Adipose tissue (tissue), 3 donors: Measurements from ENCODE around the gene PCK2. TPM values are rescaled to one million over a fixed set of nuclear protein-coding genes. Genes with fewer than 3 reads are reported as not detected.

Experiments used
- H3K27ac ChIP-seq: one replicate; pipeline ENCODE4 v1.5.1; 2013; ENCODE audit warnings: low read depth, low read length
- WGBS, 3 donors: extraction: QIAGEN DNeasy Blood & Tissue Kit; methylation state at CpG; one replicate each; pipeline ENCODE4 v1.1.7; 2013; 5-methylcytosine and 5-hydroxymethylcytosine counted together
- polyA plus RNA-seq, 3 donors: library from polyadenylated mRNA; stranded (reverse); fragments of 200-250 nt; gene quantifications; one replicate each; pipeline ENCODE4 v1.2.3, GENCODE V29; 2013
- donor health status: healthy with polysubstance abuse.
- donor health status: Bipolar disorder and iron deficiency.
- donor health status: healthy.

The PCK2 gene
- polyA plus RNA-seq, 3 donors = 22.0 to 75.5 (median 29.5) TPM

GRCh38 chr14:24059841-24060388 is 34.2 kb upstream of the PCK2 start:
- 95 to 96% (median 96%) methylated on average over 16 of the region's 16 CpGs for WGBS, 3 donors
- no peak overlapping the region for H3K27ac ChIP-seq

- 90 to 93% (median 92%) methylated on average over 10 of the region's 10 CpGs for WGBS, 3 donors
- no peak overlapping the region for H3K27ac ChIP-seq
Measured at GRCh38 chr14:24060443-24060842, 33.7 kb upstream of the PCK2 start.

- WGBS, 3 donors = 82 to 97% (median 93%) methylated on average over 7 of the region's 7 CpGs
- H3K27ac ChIP-seq = no peak overlapping the region
Measured at GRCh38 chr14:24060984-24061913, 32.9 kb upstream of the PCK2 start.

GRCh38 chr14:24062216-24062980 is 31.7 kb upstream of the PCK2 start:
- WGBS, 3 donors = 70 to 94% (median 90%) methylated on average over 14 of the region's 14 CpGs
- no peak overlapping the region for H3K27ac ChIP-seq

- WGBS, 3 donors = 67 to 84% (median 76%) methylated on average over 4 of the region's 4 CpGs
- no peak overlapping the region for H3K27ac ChIP-seq
Measured at GRCh38 chr14:24063263-24063836, 30.8 kb upstream of the PCK2 start.

GRCh38 chr14:24064091-24064795 is 29.9 kb upstream of the PCK2 start:
- 77 to 87% (median 79%) methylated on average over 7 of the region's 7 CpGs for WGBS, 3 donors
- no peak overlapping the region for H3K27ac ChIP-seq

GRCh38 chr14:24064856-24065255 is 29.3 kb upstream of the PCK2 start:
- no peak overlapping the region for H3K27ac ChIP-seq
- 81 to 95% (median 89%) methylated on average over 9 to 15 of the region's 15 CpGs for WGBS, 3 donors

GRCh38 chr14:24065408-24065807 is 28.7 kb upstream of the PCK2 start:
- no peak overlapping the region for H3K27ac ChIP-seq
- WGBS, 3 donors = 64 to 75% (median 70%) methylated on average over 8 of the region's 8 CpGs

GRCh38 chr14:24066496-24067132 is 27.5 kb upstream of the PCK2 start:
- H3K27ac ChIP-seq = no peak overlapping the region
- 89 to 90% (median 90%) methylated on average over 8 of the region's 8 CpGs for WGBS, 3 donors

GRCh38 chr14:24067133-24068082 is 26.7 kb upstream of the PCK2 start:
- H3K27ac ChIP-seq = no peak overlapping the region
- 92 to 94% (median 93%) methylated on average over 12 of the region's 12 CpGs for WGBS, 3 donors

GRCh38 chr14:24068711-24069410 is 25.2 kb upstream of the PCK2 start:
- WGBS, 3 donors = 85 to 95% (median 92%) methylated on average over 10 of the region's 10 CpGs
- H3K27ac ChIP-seq = no peak overlapping the region

- H3K27ac ChIP-seq = no peak overlapping the region
- 81 to 91% (median 82%) methylated on average over 5 to 6 of the region's 6 CpGs for WGBS, 3 donors
Measured at GRCh38 chr14:24069411-24069735, 24.7 kb upstream of the PCK2 start.

GRCh38 chr14:24070285-24071143 is 23.6 kb upstream of the PCK2 start:
- no peak overlapping the region for H3K27ac ChIP-seq
- 72 to 88% (median 74%) methylated on average over 10 of the region's 10 CpGs for WGBS, 3 donors

- H3K27ac ChIP-seq = no peak within 1 kb of the TSS
- 49 to 71% (median 52%) methylated on average over 14 to 19 of the region's 19 CpGs for WGBS, 3 donors
Measured at GRCh38 chr14:24071144-24071697, 22.9 kb upstream of the PCK2 start, which contains the start of gene CPNE6. CPNE6 (plus strand) TSS chr14:24071562; CDS start chr14:24072937, 1,375 bp downstream.

- H3K27ac ChIP-seq = no peak overlapping the region
- WGBS, 3 donors = 60 to 70% (median 69%) methylated on average over 12 of the region's 12 CpGs
Measured at GRCh38 chr14:24071836-24072430, 22.2 kb upstream of the PCK2 start.
